ENCODE results near the gene MUC5AC.

Gene MUC5AC

GRCh38 chr11:1129143-1129610 is 28.6 kb upstream of the MUC5AC start:
- intact Hi-C loops (cut with micrococcal nuclease), result no loop called here
- H3K27me3 Mint-ChIP-seq, result peaks cover 3% of the 10 kb centered on the region
- H3K36me3 Mint-ChIP-seq (ENCODE audit: low read depth), result no peaks in the 10 kb centered on the region
- H3K27ac Mint-ChIP-seq, result no peak overlapping the region
- H3K4me1 Mint-ChIP-seq (ENCODE audit: low read depth), result no peaks in the 10 kb centered on the region
- no peak overlapping the region for H3K4me3 Mint-ChIP-seq
- H3K9me3 Mint-ChIP-seq, result peaks cover 30% of the 10 kb centered on the region

GRCh38 chr11:1129611-1130160 is 28.1 kb upstream of the MUC5AC start:
- Mint-ChIP-seq H3K9me3 (peaks cover 30% of the 10 kb centered on the region), H3K27me3 (peaks cover 6% of the 10 kb centered on the region), H3K36me3 (ENCODE audit: low read depth) (no peaks in the 10 kb centered on the region), H3K4me1 (ENCODE audit: low read depth) (no peaks in the 10 kb centered on the region), H3K4me3 (no peak overlapping the region), H3K27ac (no peak overlapping the region)
- intact Hi-C loops (cut with micrococcal nuclease), result no loop called here

- H3K9me3 Mint-ChIP-seq, result peaks cover 28% of the 10 kb centered on the region
- intact Hi-C loops (cut with micrococcal nuclease), result no loop called here
- H3K4me3 Mint-ChIP-seq, result no peak overlapping the region
- H3K27ac Mint-ChIP-seq, result no peak overlapping the region
- H3K36me3 Mint-ChIP-seq (ENCODE audit: low read depth), result no peaks in the 10 kb centered on the region
- peaks cover 6% of the 10 kb centered on the region for H3K27me3 Mint-ChIP-seq
- no peaks in the 10 kb centered on the region for H3K4me1 Mint-ChIP-seq (ENCODE audit: low read depth)
These were observed 27.3 kb upstream of the MUC5AC start for GRCh38 chr11:1130276-1131032.

- Mint-ChIP-seq H3K27me3 (peaks cover 6% of the 10 kb centered on the region), H3K9me3 (peaks cover 26% of the 10 kb centered on the region), H3K27ac (no peak overlapping the region), H3K36me3 (ENCODE audit: low read depth) (no peaks in the 10 kb centered on the region), H3K4me1 (ENCODE audit: low read depth) (no peaks in the 10 kb centered on the region), H3K4me3 (no peak overlapping the region)
- intact Hi-C loops (cut with micrococcal nuclease), result no loop called here
These were observed 26.5 kb upstream of the MUC5AC start for GRCh38 chr11:1131033-1131911.

GRCh38 chr11:1134848-1135445 is 22.8 kb upstream of the MUC5AC start:
- no peaks in the 10 kb centered on the region for H3K36me3 Mint-ChIP-seq (ENCODE audit: low read depth)
- H3K9me3 Mint-ChIP-seq, result peaks cover 26% of the 10 kb centered on the region
- no peak overlapping the region for H3K27ac Mint-ChIP-seq
- H3K4me3 Mint-ChIP-seq, result no peak overlapping the region
- H3K4me1 Mint-ChIP-seq (ENCODE audit: low read depth), result no peaks in the 10 kb centered on the region
- intact Hi-C loops (cut with micrococcal nuclease), result no loop called here
- peaks cover 9% of the 10 kb centered on the region for H3K27me3 Mint-ChIP-seq

- intact Hi-C loops (cut with micrococcal nuclease), result no loop called here
- Mint-ChIP-seq H3K9me3 (peaks cover 44% of the 10 kb centered on the region), H3K36me3 (ENCODE audit: low read depth) (no peaks in the 10 kb centered on the region)
These were observed 19.7 kb upstream of the MUC5AC start for GRCh38 chr11:1138097-1138496.

GRCh38 chr11:1139441-1140083 is 18.2 kb upstream of the MUC5AC start:
- no peak overlapping the region for H3K27ac Mint-ChIP-seq

More at GRCh38 chr11:1138097-1138496, 19.7 kb upstream of the MUC5AC start:
- H3K4me1 Mint-ChIP-seq (ENCODE audit: low read depth), result no peaks in the 10 kb centered on the region
- peaks cover 12% of the 10 kb centered on the region for H3K27me3 Mint-ChIP-seq
- H3K27ac Mint-ChIP-seq, result no peak overlapping the region
- H3K4me3 Mint-ChIP-seq, result no peak overlapping the region

GRCh38 chr11:1140642-1141490 is 16.9 kb upstream of the MUC5AC start:
- H3K27me3 Mint-ChIP-seq, result peaks cover 7% of the 10 kb centered on the region
- peaks cover 31% of the 10 kb centered on the region for H3K9me3 Mint-ChIP-seq
- no peaks in the 10 kb centered on the region for H3K36me3 Mint-ChIP-seq (ENCODE audit: low read depth)
- no peak overlapping the region for H3K27ac Mint-ChIP-seq
- intact Hi-C loops (cut with micrococcal nuclease), result no loop called here
- H3K4me1 Mint-ChIP-seq (ENCODE audit: low read depth), result no peaks in the 10 kb centered on the region
- no peak overlapping the region for H3K4me3 Mint-ChIP-seq

More at GRCh38 chr11:1139441-1140083, 18.2 kb upstream of the MUC5AC start:
- Mint-ChIP-seq H3K27me3 (peaks cover 7% of the 10 kb centered on the region), H3K36me3 (ENCODE audit: low read depth) (no peaks in the 10 kb centered on the region), H3K9me3 (peaks cover 39% of the 10 kb centered on the region), H3K4me3 (no peak overlapping the region), H3K4me1 (ENCODE audit: low read depth) (no peaks in the 10 kb centered on the region)
- intact Hi-C loops (cut with micrococcal nuclease), result no loop called here

- intact Hi-C loops (cut with micrococcal nuclease), result no loop called here
- no peaks in the 10 kb centered on the region for H3K36me3 Mint-ChIP-seq (ENCODE audit: low read depth)
- H3K4me1 Mint-ChIP-seq (ENCODE audit: low read depth), result no peaks in the 10 kb centered on the region
- H3K27me3 Mint-ChIP-seq, result peaks cover 10% of the 10 kb centered on the region
- peaks cover 27% of the 10 kb centered on the region for H3K9me3 Mint-ChIP-seq
- H3K27ac Mint-ChIP-seq, result no peak overlapping the region
- H3K4me3 Mint-ChIP-seq, result no peak overlapping the region
These were observed 11.4 kb upstream of the MUC5AC start for GRCh38 chr11:1146365-1146764.

- Mint-ChIP-seq H3K27ac (no peak overlapping the region), H3K4me3 (no peak overlapping the region), H3K9me3 (peaks cover 12% of the 10 kb centered on the region), H3K27me3 (peaks cover 13% of the 10 kb centered on the region), H3K4me1 (ENCODE audit: low read depth) (no peaks in the 10 kb centered on the region), H3K36me3 (ENCODE audit: low read depth) (no peaks in the 10 kb centered on the region)
- intact Hi-C loops (cut with micrococcal nuclease), result no loop called here
These were observed 10.0 kb upstream of the MUC5AC start for GRCh38 chr11:1147792-1148191.

GRCh38 chr11:1148752-1149180 is 9.0 kb upstream of the MUC5AC start:
- H3K4me1 Mint-ChIP-seq (ENCODE audit: low read depth), result no peaks in the 10 kb centered on the region
- H3K4me3 Mint-ChIP-seq, result no peak overlapping the region
- H3K9me3 Mint-ChIP-seq, result peaks cover 3% of the 10 kb centered on the region
- intact Hi-C loops (cut with micrococcal nuclease), result no loop called here
- peaks cover 14% of the 10 kb centered on the region for H3K27me3 Mint-ChIP-seq
- no peak overlapping the region for H3K27ac Mint-ChIP-seq
- H3K36me3 Mint-ChIP-seq (ENCODE audit: low read depth), result no peaks in the 10 kb centered on the region

GRCh38 chr11:1149545-1149944 is 8.2 kb upstream of the MUC5AC start:
- Mint-ChIP-seq H3K4me1 (ENCODE audit: low read depth) (no peaks in the 10 kb centered on the region), H3K27ac (no peak overlapping the region), H3K9me3 (no peaks in the 10 kb centered on the region), H3K4me3 (no peak overlapping the region), H3K27me3 (peaks cover 14% of the 10 kb centered on the region), H3K36me3 (ENCODE audit: low read depth) (no peaks in the 10 kb centered on the region)
- intact Hi-C loops (cut with micrococcal nuclease), result no loop called here

GRCh38 chr11:1150116-1150515 is 7.6 kb upstream of the MUC5AC start:
- no peaks in the 10 kb centered on the region for H3K9me3 Mint-ChIP-seq
- no peak overlapping the region for H3K27ac Mint-ChIP-seq
- peaks cover 14% of the 10 kb centered on the region for H3K27me3 Mint-ChIP-seq
- H3K4me1 Mint-ChIP-seq (ENCODE audit: low read depth), result no peaks in the 10 kb centered on the region
- H3K36me3 Mint-ChIP-seq (ENCODE audit: low read depth), result no peaks in the 10 kb centered on the region
- intact Hi-C loops (cut with micrococcal nuclease), result no loop called here
- H3K4me3 Mint-ChIP-seq, result no peak overlapping the region

Data from dendritic cell treated with granulocyte-macrophage colony-stimulating factor and Interleukin-4, amounts not matched to agents 40 ng/mL and 50 ng/mL, for 4 days (primary cell).